GM23338 (cell line): ENCODE results near the gene OCA2. TPM values are rescaled to one million over a fixed set of nuclear protein-coding genes. Genes with fewer than 3 reads are reported as not detected.

Source experiments
- ATAC-seq: fragments of 200-7000 bp; cut with Tn5 transposase; 3 replicates; pipeline ENCODE4 v1.9.1; 2020
- DNase-seq: peaks from one replicate; pipeline ENCODE4 v3.0.0-alpha.2; 2015; ENCODE audit warnings: low spot score
- H2AFZ ChIP-seq: fragments of 200-600 bp; sonication (generic); 2 replicates; pipeline ENCODE4 v1.8.0; 2016; ENCODE audit warnings: antibody characterized with exemption, mild to moderate bottlenecking, moderate library complexity
- H3F3A ChIP-seq: fragments of 200-600 bp; sonication (generic); replicated peaks from 2 replicates; pipeline ENCODE4 v1.8.0; 2017; ENCODE audit warnings: antibody characterized with exemption, mixed run types, low read depth
- H3K27ac ChIP-seq: fragments of 200-600 bp; sonication (generic); 2 replicates; pipeline ENCODE4 v1.6.1; 2016; ENCODE audit warnings: low read depth
- H3K27me3 ChIP-seq: fragments of 200-600 bp; sonication (generic); 2 replicates; pipeline ENCODE4 v1.8.0; 2016; ENCODE audit warnings: mild to moderate bottlenecking, mixed run types, moderate library complexity; ENCODE audit not compliant: insufficient read depth
- H3K36me3 ChIP-seq: fragments of 200-600 bp; sonication (generic); 2 replicates; pipeline ENCODE4 v1.8.0; 2016; ENCODE audit warnings: mild to moderate bottlenecking; ENCODE audit not compliant: insufficient read depth
- H3K4me1 ChIP-seq: fragments of 200-600 bp; sonication (generic); 2 replicates; pipeline ENCODE4 v1.8.0; 2016; ENCODE audit warnings: mild to moderate bottlenecking, moderate library complexity; ENCODE audit not compliant: insufficient read depth
- H3K4me2 ChIP-seq: fragments of 200-600 bp; sonication (generic); 2 replicates; pipeline ENCODE4 v1.7.1; 2017; ENCODE audit warnings: mixed run types
- H3K4me3 ChIP-seq: fragments of 200-600 bp; sonication (generic); 2 replicates; pipeline ENCODE4 v1.6.1; 2016; ENCODE audit warnings: mixed run types
- H3K79me2 ChIP-seq: fragments of 200-600 bp; sonication (generic); replicated peaks from 2 replicates; pipeline ENCODE4 v1.8.0; 2017; ENCODE audit warnings: mild to moderate bottlenecking; ENCODE audit not compliant: insufficient read depth
- H3K9me2 ChIP-seq: fragments of 200-600 bp; sonication (generic); 2 replicates; pipeline ENCODE4 v1.8.0; 2017; ENCODE audit not compliant: insufficient read depth
- H4K20me1 ChIP-seq: fragments of 200-600 bp; sonication (generic); replicated peaks from 2 replicates; pipeline ENCODE4 v1.8.0; 2017; ENCODE audit warnings: mild to moderate bottlenecking; ENCODE audit not compliant: insufficient read depth
- H3K27ac Mint-ChIP-seq: 2 replicates; pipeline ENCODE4 v1.8.0; 2020; ENCODE audit warnings: inconsistent platforms, mild to moderate bottlenecking, moderate library complexity, mixed read lengths
- H3K27me3 Mint-ChIP-seq: 3 replicates; pipeline ENCODE4 v1.8.0; 2022; ENCODE audit warnings: low read depth, mild to moderate bottlenecking, moderate library complexity, mixed read lengths, inconsistent platforms; ENCODE audit not compliant: insufficient read depth, poor library complexity
- H3K36me3 Mint-ChIP-seq: 3 replicates; pipeline ENCODE4 v1.8.0; 2021; ENCODE audit warnings: low read depth, mild to moderate bottlenecking, inconsistent platforms, moderate library complexity, mixed read lengths
- H3K4me1 Mint-ChIP-seq: 3 replicates; pipeline ENCODE4 v1.8.0; 2020; ENCODE audit warnings: mild to moderate bottlenecking, inconsistent platforms, mixed read lengths
- H3K4me3 Mint-ChIP-seq: 3 replicates; pipeline ENCODE4 v1.8.0; 2021; ENCODE audit warnings: moderate library complexity, mild to moderate bottlenecking, inconsistent platforms, mixed read lengths
- H3K9me3 Mint-ChIP-seq: 3 replicates; pipeline ENCODE4 v1.8.0; 2020; ENCODE audit warnings: moderate library complexity, mild to moderate bottlenecking, inconsistent platforms, mixed read lengths
- EZH2 ChIP-seq: fragments of 200-600 bp; sonication (generic); IDR thresholded peaks from one replicate; pipeline ENCODE4 v1.8.0; 2017; ENCODE audit warnings: antibody characterized with exemption, mild to moderate bottlenecking, low read depth; ENCODE audit not compliant: unreplicated experiment
- POLR2AphosphoS5 ChIP-seq: IDR thresholded peaks from 2 replicates; pipeline ENCODE4 v1.6.1; 2016; ENCODE audit warnings: antibody characterized with exemption, low read depth
- ZNF114 ChIP-seq: fragments of 250-450 bp; sonication (Bioruptor Pico); IDR thresholded peaks from 2 replicates; pipeline ENCODE4 v1.5.0; 2020; ENCODE audit warnings: mild to moderate bottlenecking, moderate library complexity
- ZNF331 ChIP-seq: fragments of 250-450 bp; sonication (Bioruptor Pico); IDR thresholded peaks from 2 replicates; pipeline ENCODE4 v1.5.0; 2020; ENCODE audit warnings: low read depth, mild to moderate bottlenecking, moderate library complexity
- polyA plus RNA-seq: library from polyadenylated mRNA; unstranded; fragments of >200 nt; fragmentation: Nextera tagmentation; extraction: Ambion mirVana; gene quantifications from 2 replicates; pipeline ENCODE4 v1.2.1, GENCODE V29; 2016
- total RNA-seq: library from RNA; depleted of rRNA; stranded (reverse); fragments of >200 nt; shearing (Covaris generic); gene quantifications from 2 replicates; pipeline ENCODE4 v1.2.3, GENCODE V29; 2014
- TF ChIP-seq, protein P1 (sequence below): IDR thresholded peaks from one replicate; pipeline ENCODE4 v1.6.1; 2018; ENCODE audit warnings: antibody characterized with exemption; ENCODE audit not compliant: unreplicated experiment
- TF ChIP-seq, protein P2 (sequence below): fragments of 250-450 bp; sonication (Bioruptor Pico); IDR thresholded peaks from 2 replicates; pipeline ENCODE4 v1.5.0; 2020; ENCODE audit warnings: mild to moderate bottlenecking, moderate library complexity
- TF ChIP-seq, protein P3 (sequence below), 2 experiments: fragments of 200-600 bp in 1 of 2; sonication (generic) in 1 of 2; conservative IDR thresholded peaks; 2 replicates each; pipeline versions ENCODE4 v1.5.1 to v1.6.1; 2016 to 2017; ENCODE audit warnings: antibody characterized with exemption in 2 of 2, low read depth in 2 of 2, mild to moderate bottlenecking in 2 of 2, moderate library complexity in 1 of 2

The OCA2 gene
- total and polyA plus RNA-seq, 2 experiments from 2014 or later, result 0.40 to 0.69 TPM

DNA sequence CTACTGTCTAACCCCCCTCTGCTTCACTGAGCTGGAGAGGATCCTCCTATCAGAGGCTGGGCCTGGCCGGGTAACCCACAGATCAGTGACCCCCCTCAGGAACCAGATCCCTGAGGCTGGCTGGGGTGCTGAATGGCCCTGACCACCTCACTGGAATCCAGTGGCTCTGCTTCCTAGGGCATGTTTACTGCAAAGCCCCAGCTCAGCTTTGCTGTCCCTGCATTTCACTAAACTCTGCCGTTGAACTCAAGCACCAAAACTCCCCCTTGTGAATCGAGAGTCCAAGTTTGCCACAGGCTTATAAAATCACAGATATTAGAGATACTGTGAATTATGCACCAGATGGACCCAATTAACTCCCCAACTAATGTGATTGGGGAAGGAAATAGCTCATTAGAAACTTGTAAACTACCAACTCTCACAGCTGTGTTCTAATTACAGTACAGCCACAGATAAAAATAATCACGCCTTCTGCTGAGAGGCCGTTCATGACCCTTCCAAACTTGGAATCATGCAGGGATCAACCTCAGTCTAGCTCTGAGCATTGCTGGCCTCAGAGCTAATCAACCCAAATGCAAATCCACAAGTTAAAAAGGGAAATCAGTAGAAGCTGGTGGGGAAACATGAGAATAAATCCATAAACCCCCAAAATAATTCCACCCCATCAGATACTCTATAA is 47.0 kb downstream of the OCA2 start:
- no peaks in the 10 kb centered on the region for H3K36me3 ChIP-seq
- H3K36me3 Mint-ChIP-seq, result no peaks in the 10 kb centered on the region
- no peaks in the 10 kb centered on the region for H4K20me1 ChIP-seq
- H3K4me1 ChIP-seq, result no peaks in the 10 kb centered on the region
- H3K27ac ChIP-seq, result no peak overlapping the region
- DNase-seq, result no peak
- no peaks in the 10 kb centered on the region for H3K27me3 ChIP-seq
- no peak for ATAC-seq
- no peak overlapping the region for H2AFZ ChIP-seq
- no peak overlapping the region for H3K4me3 ChIP-seq
- TF ChIP-seq, protein P1, sequence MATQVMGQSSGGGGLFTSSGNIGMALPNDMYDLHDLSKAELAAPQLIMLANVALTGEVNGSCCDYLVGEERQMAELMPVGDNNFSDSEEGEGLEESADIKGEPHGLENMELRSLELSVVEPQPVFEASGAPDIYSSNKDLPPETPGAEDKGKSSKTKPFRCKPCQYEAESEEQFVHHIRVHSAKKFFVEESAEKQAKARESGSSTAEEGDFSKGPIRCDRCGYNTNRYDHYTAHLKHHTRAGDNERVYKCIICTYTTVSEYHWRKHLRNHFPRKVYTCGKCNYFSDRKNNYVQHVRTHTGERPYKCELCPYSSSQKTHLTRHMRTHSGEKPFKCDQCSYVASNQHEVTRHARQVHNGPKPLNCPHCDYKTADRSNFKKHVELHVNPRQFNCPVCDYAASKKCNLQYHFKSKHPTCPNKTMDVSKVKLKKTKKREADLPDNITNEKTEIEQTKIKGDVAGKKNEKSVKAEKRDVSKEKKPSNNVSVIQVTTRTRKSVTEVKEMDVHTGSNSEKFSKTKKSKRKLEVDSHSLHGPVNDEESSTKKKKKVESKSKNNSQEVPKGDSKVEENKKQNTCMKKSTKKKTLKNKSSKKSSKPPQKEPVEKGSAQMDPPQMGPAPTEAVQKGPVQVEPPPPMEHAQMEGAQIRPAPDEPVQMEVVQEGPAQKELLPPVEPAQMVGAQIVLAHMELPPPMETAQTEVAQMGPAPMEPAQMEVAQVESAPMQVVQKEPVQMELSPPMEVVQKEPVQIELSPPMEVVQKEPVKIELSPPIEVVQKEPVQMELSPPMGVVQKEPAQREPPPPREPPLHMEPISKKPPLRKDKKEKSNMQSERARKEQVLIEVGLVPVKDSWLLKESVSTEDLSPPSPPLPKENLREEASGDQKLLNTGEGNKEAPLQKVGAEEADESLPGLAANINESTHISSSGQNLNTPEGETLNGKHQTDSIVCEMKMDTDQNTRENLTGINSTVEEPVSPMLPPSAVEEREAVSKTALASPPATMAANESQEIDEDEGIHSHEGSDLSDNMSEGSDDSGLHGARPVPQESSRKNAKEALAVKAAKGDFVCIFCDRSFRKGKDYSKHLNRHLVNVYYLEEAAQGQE, result no peak
- no peak overlapping the region for H3K4me2 ChIP-seq
- no peaks in the 10 kb centered on the region for H3K9me2 ChIP-seq
- H3F3A ChIP-seq, result no peaks in the 10 kb centered on the region
- H3K4me3 Mint-ChIP-seq, result no peak overlapping the region
- H3K27ac Mint-ChIP-seq, result no peak overlapping the region
- H3K4me1 Mint-ChIP-seq, result no peaks in the 10 kb centered on the region
- H3K9me3 Mint-ChIP-seq, result peaks cover 7% of the 10 kb centered on the region; the same call in 2 of the 3 replicates
- H3K79me2 ChIP-seq, result no peaks in the 10 kb centered on the region
- peaks cover 6% of the 10 kb centered on the region for H3K27me3 Mint-ChIP-seq

DNA sequence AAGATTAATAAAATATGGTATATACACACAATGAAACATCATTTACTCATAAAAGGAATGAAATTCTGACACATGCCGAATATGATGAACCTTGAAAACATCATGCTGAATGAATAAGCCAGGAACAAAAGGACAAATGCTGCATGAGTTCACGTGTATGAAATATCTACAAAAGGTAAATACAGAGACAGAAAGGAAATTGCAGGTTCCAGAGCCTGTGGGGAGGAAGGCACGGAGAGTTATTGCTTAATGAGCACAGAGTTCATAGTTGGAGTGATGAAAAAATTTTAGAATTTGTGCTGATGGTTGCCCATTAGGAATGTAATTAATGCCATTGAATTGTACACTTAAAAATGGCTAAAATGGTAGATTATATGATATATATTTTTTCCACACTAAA is 49.5 kb downstream of the OCA2 start:
- no peaks in the 10 kb centered on the region for H4K20me1 ChIP-seq
- no peaks in the 10 kb centered on the region for H3K27me3 ChIP-seq
- no peak overlapping the region for H3K4me2 ChIP-seq
- Mint-ChIP-seq H3K27me3 (peaks cover 2% of the 10 kb centered on the region), H3K27ac (no peak overlapping the region), H3K4me3 (no peak overlapping the region), H3K4me1 (no peaks in the 10 kb centered on the region), H3K9me3 (peaks cover 9% of the 10 kb centered on the region; the same call in 2 of the 3 replicates), H3K36me3 (no peaks in the 10 kb centered on the region)
- H3K79me2 ChIP-seq, result no peaks in the 10 kb centered on the region
- H3K36me3 ChIP-seq, result no peaks in the 10 kb centered on the region
- no peaks in the 10 kb centered on the region for H3K9me2 ChIP-seq
- no peaks in the 10 kb centered on the region for H3F3A ChIP-seq
- no peak for ATAC-seq
- H3K4me1 ChIP-seq, result no peaks in the 10 kb centered on the region
- H2AFZ ChIP-seq, result no peak overlapping the region
- H3K27ac ChIP-seq, result no peak overlapping the region
- H3K4me3 ChIP-seq, result no peak overlapping the region
- DNase-seq, result no peak
- TF ChIP-seq, protein P2, sequence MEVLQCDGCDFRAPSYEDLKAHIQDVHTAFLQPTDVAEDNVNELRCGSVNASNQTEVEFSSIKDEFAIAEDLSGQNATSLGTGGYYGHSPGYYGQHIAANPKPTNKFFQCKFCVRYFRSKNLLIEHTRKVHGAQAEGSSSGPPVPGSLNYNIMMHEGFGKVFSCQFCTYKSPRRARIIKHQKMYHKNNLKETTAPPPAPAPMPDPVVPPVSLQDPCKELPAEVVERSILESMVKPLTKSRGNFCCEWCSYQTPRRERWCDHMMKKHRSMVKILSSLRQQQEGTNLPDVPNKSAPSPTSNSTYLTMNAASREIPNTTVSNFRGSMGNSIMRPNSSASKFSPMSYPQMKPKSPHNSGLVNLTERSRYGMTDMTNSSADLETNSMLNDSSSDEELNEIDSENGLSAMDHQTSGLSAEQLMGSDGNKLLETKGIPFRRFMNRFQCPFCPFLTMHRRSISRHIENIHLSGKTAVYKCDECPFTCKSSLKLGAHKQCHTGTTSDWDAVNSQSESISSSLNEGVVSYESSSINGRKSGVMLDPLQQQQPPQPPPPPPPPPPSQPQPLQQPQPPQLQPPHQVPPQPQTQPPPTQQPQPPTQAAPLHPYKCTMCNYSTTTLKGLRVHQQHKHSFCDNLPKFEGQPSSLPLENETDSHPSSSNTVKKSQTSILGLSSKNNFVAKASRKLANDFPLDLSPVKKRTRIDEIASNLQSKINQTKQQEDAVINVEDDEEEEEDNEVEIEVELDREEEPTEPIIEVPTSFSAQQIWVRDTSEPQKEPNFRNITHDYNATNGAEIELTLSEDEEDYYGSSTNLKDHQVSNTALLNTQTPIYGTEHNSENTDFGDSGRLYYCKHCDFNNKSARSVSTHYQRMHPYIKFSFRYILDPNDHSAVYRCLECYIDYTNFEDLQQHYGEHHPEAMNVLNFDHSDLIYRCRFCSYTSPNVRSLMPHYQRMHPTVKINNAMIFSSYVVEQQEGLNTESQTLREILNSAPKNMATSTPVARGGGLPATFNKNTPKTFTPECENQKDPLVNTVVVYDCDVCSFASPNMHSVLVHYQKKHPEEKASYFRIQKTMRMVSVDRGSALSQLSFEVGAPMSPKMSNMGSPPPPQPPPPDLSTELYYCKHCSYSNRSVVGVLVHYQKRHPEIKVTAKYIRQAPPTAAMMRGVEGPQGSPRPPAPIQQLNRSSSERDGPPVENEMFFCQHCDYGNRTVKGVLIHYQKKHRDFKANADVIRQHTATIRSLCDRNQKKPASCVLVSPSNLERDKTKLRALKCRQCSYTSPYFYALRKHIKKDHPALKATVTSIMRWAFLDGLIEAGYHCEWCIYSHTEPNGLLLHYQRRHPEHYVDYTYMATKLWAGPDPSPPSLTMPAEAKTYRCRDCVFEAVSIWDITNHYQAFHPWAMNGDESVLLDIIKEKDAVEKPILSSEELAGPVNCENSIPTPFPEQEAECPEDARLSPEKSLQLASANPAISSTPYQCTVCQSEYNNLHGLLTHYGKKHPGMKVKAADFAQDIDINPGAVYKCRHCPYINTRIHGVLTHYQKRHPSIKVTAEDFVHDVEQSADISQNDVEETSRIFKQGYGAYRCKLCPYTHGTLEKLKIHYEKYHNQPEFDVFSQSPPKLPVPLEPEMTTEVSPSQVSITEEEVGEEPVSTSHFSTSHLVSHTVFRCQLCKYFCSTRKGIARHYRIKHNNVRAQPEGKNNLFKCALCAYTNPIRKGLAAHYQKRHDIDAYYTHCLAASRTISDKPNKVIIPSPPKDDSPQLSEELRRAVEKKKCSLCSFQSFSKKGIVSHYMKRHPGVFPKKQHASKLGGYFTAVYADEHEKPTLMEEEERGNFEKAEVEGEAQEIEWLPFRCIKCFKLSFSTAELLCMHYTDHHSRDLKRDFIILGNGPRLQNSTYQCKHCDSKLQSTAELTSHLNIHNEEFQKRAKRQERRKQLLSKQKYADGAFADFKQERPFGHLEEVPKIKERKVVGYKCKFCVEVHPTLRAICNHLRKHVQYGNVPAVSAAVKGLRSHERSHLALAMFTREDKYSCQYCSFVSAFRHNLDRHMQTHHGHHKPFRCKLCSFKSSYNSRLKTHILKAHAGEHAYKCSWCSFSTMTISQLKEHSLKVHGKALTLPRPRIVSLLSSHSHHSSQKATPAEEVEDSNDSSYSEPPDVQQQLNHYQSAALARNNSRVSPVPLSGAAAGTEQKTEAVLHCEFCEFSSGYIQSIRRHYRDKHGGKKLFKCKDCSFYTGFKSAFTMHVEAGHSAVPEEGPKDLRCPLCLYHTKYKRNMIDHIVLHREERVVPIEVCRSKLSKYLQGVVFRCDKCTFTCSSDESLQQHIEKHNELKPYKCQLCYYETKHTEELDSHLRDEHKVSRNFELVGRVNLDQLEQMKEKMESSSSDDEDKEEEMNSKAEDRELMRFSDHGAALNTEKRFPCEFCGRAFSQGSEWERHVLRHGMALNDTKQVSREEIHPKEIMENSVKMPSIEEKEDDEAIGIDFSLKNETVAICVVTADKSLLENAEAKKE, result no peak
- TF ChIP-seq EZH2 (no peak), ZNF114 (CRISPR knock-in tag) (no peak), POLR2AphosphoS5 (no peak), ZNF331 (CRISPR knock-in tag) (no peak)
- TF ChIP-seq, protein P3, sequence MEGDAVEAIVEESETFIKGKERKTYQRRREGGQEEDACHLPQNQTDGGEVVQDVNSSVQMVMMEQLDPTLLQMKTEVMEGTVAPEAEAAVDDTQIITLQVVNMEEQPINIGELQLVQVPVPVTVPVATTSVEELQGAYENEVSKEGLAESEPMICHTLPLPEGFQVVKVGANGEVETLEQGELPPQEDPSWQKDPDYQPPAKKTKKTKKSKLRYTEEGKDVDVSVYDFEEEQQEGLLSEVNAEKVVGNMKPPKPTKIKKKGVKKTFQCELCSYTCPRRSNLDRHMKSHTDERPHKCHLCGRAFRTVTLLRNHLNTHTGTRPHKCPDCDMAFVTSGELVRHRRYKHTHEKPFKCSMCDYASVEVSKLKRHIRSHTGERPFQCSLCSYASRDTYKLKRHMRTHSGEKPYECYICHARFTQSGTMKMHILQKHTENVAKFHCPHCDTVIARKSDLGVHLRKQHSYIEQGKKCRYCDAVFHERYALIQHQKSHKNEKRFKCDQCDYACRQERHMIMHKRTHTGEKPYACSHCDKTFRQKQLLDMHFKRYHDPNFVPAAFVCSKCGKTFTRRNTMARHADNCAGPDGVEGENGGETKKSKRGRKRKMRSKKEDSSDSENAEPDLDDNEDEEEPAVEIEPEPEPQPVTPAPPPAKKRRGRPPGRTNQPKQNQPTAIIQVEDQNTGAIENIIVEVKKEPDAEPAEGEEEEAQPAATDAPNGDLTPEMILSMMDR (conservative IDR thresholded peaks at IDR 0.05; ENCODE audit: low read depth in 2 of 2), result no peak
